Kidney capillary endothelial cell (primary cell): Measurements from ENCODE around the gene NRAP.
A peak's percentile ranks its signal among the peaks of the same experiment; 100 is the strongest.

Source experiments
- DNase-seq: peaks from one replicate; pipeline ENCODE4 v3.0.0-alpha.2; 2018; ENCODE audit warnings: low spot score

NRAP gene

DNA sequence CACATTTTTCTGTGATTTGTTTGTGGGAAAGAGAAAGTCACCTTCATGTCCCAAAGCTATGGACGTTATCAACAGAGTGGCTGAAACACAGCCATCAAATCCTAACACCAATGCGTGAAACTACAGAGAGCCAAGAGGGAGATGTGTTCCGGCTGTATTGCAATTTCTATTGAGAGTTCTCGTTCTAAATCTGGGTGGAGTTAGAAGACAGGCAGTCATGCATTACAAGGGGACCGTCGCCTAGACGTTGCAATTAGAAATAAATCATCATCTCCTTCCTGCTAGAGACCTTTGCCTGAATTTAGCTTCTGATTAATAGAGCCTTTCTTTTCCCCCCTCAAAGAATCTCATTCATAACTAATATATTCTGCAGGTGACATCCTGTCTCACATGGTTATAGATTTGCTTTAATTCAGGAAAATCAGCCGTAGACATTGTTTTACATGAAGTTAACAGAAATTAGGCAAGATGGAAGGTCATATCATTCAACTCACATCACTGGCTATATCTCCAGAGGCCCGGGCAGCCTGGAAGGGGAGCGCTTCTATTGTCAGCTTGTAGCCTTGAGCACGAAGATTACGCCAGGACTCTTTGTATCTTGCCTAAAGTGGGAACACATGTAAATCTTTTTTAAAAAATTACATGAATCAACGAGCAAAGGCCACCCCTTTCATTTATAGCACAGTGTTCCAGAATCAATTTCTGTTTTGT, 58.4 kb downstream of the NRAP start:
- DNase-seq, result no peak

DNA sequence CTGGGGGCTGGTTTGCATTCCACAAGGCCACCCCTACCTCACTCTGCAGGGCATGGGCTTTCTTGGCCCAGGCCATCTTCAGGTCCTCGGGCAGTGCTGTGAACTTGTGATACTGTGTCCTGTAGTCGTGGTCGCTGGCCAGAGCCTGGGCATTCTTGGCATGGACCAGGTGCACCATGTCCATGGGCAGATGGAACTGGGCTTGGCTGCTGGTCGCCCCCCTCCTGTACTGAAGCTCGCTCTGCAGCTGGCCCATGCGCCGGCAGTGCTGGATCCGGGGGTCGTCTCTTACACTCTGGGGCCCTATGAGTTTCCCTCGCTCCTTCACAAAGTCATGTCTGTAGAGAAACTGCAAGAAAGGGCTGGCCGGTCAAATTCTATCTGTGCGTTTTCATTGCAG, 59.3 kb downstream of the NRAP start:
- DNase-seq, result no peak

DNA sequence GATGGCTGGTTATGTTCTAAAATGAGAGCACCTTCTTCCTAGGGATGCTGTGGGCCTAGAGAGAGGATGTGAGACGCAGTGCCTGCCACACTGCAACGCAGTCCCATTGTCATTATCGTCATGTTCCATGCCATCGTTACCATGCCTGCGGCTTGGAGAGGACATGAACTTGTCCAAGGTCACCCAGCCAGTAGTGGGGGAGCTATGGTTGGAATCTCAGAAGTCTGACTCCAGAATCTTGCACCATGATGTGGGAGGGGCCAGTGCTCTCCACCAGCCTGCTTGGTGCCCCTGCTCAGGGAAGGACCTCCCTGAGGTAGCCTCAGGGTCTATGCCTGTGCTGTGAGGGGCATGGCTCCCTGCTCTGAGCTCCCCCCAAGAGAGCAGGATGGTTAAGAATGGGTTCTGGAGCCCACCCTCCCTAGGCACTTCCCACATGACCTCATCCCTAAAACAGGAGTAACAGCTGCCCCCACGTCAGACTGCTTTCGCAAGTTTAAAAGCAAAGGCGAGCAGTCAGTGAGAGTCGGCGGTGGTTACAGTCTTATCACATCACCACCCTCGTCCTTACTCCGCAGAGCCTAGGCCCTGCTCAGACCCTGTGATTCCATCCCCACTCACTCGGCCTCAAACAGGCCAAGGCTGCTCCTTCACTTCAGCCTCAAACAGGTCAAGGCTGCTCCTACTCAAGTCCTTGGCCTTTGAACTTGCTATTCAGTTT, 60.6 kb downstream of the NRAP start:
- no peak for DNase-seq

- no peak for DNase-seq
Observed at GRCh38 chr10:113600569-113600968, 63.3 kb downstream of the NRAP start.

DNA sequence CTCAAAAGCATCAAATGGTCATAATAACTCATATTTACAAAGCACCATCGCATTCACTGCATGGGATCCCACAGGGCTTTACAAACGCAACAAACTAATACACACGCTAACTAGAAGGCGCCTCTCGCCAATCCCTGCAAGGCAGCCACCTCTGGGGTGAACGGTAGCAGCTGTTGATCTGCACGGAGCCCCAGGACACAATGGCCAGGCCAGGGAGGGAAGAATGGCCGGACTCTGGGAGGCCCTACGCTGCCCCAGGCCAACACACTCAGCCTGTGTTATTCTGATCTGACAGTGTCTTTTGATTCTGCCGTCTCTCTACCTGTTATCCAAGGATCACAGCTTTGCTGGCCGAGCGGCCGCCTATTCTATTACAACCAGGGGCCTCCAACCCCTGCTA, 69.2 kb downstream of the NRAP start:
- DNase-seq, result no peak

GRCh38 chr10:113592380-113592779, 71.5 kb downstream of the NRAP start:
- DNase-seq, result no peak

GRCh38 chr10:113590581-113590980, 73.3 kb downstream of the NRAP start:
- DNase-seq, result no peak

- no peak for DNase-seq
Observed at GRCh38 chr10:113589201-113589770, 74.6 kb downstream of the NRAP start.

DNA sequence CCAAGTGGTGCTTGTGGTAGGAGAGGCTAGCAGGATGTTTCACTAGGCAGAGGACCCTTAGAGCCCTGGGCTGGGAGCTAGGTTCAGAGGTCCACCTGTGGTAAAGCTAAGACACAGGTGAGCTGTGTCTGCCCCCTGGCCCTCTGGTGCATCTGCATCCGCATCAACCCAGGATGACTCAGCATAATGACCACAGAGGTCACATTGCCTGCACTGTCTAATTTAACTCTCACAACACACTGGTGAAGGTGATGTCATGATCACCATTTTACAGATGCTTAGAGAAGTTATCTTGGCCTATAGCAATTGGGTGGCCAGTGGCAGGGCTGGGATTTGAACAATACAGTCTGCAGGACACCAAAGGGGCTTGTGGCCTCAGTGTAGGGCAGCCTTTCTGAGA, 77.9 kb downstream of the NRAP start:
- no peak for DNase-seq

DNA sequence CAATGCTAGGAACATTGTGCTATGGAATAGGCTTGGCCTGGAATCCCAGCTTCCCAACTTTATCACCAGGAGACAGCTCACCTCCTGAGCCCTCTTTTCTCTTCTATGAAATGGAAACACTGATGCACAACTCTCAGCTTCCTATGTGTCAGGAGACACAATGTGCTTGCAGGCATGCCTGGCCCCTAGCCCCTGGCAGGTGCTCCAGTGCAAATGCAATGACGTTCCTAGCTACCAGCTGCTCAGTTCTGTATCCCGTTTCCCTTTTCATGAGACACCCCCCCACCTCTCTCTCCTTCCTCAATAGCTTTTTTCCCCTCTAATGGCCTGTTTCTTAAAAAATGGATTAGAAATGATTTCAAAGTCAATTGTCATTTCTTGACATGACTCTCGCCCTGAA, 80.3 kb downstream of the NRAP start:
- DNase-seq, result no peak

GRCh38 chr10:113581092-113581491, 82.7 kb downstream of the NRAP start:
- no peak for DNase-seq

DNA sequence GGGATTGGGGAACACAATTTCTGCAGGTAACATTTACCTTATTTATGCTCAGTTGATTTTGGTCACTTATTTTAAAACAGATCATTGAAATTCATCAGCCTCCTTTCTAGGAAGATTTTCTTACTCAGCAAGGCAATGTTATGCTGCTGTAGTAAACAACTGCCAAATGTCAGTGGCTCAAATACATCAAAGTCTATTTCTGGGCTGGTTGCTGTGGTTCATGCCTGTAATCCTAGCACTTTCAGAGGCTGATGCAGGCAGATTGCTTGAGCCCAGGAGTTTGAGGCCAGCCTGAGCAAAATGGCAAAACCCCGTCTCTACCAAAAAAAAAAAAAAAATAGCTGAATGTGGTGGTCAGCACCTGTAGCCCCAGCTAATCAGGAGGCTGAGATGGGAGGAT, 85.1 kb downstream of the NRAP start:
- DNase-seq, result no peak

GRCh38 chr10:113576852-113577251, 87.0 kb downstream of the NRAP start:
- peak; percentile 16 for DNase-seq

- no peak for DNase-seq
Observed at GRCh38 chr10:113573368-113573767, 90.5 kb downstream of the NRAP start.

- DNase-seq, result no peak
Observed at GRCh38 chr10:113572520-113573290, 91.1 kb downstream of the NRAP start.

GRCh38 chr10:113569576-113569975, 94.3 kb downstream of the NRAP start:
- DNase-seq, result no peak

DNA sequence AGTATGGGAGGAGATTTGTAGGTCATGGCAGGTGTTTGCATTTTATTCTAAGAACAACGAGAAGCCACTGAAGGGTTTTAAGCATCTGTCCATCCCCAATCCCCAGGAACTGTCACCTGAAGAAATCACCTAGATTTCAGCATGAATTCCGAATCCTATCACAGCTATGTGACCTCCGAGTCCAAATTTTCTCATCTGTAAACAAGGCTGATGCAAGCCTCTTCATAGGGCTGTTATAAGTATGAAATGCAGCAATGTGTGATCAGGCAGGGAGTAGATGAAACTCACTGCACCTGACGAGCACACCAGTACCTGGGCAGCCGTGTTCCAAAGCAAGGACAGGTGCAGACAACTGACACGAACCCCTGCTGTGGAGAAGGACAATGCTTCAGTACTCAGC, 97.0 kb downstream of the NRAP start:
- DNase-seq, result no peak

GRCh38 chr10:113565364-113565763, 98.5 kb downstream of the NRAP start:
- no peak for DNase-seq

GRCh38 chr10:113563306-113564088, 100.3 kb downstream of the NRAP start:
- peak; percentile 74 for DNase-seq

GRCh38 chr10:113562704-113563103, 101.1 kb downstream of the NRAP start:
- DNase-seq, result peak; percentile 65

DNA sequence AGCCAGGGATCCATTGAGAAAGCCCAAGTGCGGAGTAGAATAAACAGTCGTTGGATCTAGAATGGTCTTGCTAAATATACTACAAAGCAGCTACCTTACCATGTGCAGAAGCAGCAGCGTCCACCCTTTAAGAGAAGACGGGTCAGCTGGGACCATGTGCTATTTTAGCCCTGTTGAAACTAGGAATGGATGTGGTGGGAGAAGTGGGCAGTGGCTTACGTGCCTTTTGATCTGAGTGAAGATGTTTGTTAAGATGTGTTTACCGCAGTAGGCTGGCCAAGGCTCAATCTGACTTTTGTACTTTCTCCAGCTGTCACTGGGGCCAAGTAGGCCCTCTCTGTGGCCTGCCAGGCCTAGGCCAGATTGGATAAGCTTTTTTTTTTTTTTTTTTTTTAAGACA, 101.8 kb downstream of the NRAP start:
- no peak for DNase-seq

DNA sequence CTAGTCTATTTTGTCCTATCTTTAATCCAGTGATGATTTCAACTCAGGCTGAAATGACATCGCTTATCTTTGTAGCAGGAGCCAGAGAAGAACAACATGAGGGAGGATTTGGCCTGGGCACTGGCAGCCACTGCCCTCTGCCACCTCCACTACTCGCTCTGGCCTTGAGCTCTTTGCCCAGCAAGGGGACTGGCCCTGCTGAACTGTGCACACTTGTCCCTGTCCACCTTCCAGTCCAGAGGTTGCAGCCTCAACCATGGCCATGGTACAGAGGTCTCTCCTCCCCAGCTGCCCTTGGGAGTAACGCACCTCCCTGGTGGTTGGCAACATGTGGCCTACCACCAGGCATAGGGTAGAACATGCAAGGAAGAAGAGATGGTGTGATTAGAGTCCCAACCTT, 102.6 kb downstream of the NRAP start:
- DNase-seq, result no peak
